Brain pericyte (primary cell): ENCODE data around the gene PTPN4.
"Not testable (repeated sequence)": the region's sequence is repeated elsewhere in the genome, so short reads cannot be mapped to it uniquely, and the experiment has no call there.

Experiments used
- DNase-seq: peaks from one replicate; pipeline ENCODE4 v3.0.0-alpha.2; 2012; ENCODE audit warnings: low read depth, low spot score

PTPN4 gene

DNA sequence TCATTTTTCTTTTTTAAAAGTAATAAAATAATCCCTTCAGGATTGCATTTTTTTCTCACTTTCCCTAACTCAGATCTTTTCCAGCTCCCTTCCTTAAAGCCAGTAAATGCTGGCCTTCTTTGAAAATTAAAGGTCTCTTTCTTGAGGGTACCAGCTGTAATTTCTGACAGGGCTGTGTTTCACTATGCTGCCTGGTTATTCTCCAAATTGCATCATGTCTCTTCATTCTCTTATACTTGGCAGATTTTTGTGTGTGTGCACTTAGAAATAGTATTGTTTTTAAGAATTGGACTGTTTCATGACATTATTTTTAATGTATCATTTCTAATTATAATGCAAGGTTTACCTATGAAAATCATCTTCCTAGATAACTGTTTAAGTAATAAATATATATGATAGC is 181.1 kb downstream of the PTPN4 start:
- no peak for DNase-seq

DNA sequence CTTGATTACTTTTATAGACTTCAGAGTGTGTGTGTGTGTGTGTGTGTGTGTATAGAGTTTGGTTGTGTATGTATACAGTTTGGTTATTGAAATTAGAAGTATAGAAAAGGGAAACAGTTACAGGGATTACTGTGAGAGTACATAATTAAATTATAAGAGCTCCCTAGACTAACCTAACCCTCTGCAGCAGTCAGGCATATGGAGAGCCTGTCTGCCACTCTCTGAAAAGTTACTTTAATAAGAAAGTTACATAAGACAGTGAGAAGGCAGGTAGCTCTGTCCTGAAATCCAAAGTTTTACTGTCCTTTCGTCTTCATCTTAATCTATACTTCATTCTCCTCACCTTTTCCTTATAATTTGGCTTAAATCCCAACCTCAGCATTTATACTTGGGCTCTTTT is 181.7 kb downstream of the PTPN4 start:
- no peak for DNase-seq

DNA sequence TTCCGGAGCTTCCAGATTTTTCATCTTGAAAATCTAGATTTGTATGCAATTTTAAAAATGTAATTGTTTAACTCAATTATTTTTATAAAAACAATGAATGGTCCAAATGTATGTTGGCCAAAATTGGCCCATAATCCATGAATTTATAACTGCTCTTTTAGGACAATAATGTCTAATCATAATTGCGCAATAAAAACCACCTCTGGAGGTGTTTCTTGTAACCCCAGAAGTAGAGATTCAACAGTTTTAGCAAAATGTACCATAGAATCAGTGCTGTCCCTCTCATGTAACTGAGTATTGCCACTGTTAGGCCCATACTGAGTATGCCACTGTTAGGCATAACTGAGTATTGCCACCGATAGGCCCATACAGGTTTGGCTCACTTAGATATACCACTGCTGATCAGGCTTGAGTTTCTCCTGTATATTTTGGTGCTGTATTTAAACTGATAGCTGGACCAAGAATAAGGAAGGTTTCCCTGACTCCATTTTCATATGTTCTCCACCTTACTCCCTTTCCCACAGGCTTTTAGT is 182.3 kb downstream of the PTPN4 start:
- DNase-seq = no peak

DNA sequence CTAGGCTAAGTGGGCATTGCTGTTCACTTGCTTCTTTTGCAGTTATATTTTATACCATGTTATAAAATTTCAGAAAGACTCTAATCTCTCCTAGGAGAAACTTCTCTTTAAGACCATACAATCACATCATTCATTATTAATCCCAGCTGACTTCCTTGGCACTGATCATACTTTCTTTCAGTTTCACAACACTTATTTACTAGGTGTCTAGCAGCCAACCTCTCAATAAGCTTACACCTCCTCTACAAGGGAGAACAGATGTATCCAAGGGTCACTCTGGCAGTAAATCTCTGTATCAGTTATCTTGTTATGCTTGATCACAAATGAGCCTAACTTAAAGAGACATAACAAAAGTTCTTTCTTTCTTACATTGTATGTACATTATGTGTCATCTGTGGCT is 183.3 kb downstream of the PTPN4 start:
- DNase-seq = no peak

DNA sequence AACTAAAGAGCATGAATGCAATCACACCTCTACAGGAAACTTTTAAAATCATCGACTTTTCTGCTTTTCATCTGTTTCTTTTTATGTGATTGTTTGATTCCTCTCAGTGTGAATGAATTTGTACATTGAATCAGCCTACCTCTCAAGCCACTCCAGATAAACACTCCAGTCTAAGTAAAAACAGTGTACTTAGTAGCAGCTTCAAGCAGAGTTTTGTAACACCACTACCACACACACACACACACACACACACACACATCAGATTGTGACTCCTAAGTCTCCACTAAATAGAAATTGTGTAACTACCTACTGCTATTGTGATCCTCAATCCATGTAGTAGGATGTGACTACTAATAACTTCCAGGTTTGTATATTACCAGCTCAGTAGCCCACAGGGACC is 187.8 kb downstream of the PTPN4 start:
- DNase-seq = no peak

DNA sequence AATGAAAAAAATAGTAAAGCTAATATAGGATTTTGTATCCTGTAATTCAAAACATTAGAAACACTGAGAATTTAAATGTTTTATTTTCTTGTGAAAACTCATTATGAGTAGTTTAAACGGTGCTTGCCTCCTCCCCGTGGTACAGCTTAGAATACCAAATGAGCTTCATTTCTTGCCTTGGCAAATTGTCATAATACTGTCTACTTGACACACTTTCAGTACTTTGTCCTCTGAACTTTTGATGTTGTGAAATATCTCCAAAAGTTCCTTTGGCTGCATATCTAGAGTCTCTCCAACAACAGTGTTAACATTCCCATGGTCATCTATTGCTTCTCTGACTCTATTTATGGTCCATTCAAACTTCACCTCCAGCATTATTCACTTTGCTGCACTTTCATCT is 191.2 kb downstream of the PTPN4 start:
- DNase-seq = no peak

DNA sequence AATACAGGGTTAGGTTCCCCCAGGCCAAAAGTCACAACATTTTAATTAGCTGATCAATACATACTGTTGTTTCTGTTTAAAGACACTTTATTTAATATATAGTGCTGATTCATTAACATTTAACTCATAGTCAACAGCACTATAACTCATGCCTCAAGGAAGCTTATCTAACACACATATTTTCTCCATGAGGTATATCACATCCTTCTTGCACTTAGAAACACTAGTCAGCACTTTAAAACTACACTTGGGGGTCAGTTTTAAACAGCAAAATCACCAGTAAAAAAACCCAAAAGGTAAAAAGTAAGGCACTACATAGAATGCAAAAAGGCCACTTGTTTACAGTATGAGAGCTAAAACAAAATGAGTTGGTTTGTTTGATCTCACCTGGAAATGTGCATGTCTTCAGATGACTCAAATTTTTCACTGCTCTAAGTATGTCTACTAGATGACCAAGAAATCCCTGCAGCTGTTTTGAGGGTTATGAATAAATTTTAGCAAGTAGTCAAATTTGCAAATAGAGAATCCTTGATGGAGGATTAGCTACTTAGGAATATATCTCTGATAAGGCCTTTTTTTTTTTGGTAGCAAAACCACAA is 199.0 kb downstream of the PTPN4 start:
- DNase-seq = no peak

DNA sequence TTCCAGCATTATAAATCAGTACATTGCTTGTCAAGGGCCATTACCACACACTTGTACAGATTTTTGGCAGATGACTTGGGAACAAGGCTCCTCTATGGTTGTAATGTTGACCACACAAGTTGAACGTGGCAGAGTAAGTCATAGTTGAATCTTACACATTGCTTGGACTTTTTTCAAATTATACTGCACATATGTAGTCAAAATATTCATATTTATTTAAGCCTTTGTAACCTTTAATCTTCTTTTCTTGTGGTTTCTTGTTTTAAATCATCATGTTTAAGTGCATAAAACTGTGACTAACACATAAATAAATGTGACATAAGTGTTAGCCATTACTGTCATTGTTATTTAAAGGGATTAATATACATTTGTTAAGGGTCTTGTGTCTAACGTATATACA is 201.1 kb downstream of the PTPN4 start:
- DNase-seq = no peak

DNA sequence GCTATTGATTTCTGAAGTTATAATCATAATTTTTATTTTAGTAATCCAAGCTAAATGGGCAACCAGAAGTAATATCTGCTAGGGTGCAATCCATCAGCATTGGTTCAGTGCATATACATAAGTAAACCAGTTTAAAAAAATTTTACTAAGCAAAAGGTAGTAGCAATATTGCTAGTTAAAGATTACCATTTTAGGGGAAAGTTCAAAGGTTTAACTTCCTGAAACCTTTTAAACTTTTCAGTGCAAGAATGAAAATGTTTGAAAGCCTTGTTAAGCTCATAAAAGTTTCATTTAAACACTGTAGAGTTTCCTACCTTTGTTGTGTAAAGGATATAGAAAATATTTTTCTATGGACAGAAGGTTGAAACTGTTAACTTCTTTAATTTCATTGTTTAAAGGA is 222.2 kb downstream of the PTPN4 start:
- DNase-seq = no peak

DNA sequence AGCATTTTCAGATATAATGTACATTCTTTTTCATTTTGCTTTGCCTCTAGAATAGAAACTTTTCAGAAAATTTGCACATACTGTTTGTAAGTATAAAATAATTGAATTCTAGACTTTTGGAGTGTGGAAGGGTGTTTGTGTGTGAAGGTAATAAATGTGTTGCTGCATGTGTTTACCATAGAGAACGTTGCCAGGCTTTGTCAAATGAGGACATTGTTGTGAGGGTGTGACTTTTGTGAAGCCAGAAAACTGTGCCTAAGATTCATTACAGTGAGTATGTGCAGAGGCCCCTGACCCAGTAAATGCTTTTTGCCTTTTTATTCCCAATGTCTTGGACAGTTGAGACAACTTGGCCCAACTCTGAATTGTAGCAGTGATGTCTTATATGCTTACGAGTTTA is 222.8 kb downstream of the PTPN4 start:
- no peak for DNase-seq

DNA sequence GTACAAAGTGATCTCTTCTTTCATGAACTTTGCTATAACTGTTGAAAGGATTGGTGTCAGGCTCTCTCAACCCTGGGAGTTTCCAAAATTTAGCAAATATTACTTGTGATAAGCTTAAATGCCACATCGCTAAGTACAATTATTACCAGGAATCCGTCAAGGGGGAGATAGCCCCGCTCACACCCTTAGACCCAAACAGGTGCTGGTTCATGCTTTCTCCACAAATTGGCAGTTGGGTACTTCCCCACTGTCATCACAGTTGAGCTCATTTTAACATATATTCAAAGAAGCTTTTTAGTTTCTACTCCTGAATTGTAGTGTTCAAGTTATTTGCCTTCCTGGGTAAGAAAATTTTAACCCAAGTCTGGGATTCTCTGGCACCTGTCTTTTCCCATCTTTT is 223.4 kb downstream of the PTPN4 start:
- no peak for DNase-seq

DNA sequence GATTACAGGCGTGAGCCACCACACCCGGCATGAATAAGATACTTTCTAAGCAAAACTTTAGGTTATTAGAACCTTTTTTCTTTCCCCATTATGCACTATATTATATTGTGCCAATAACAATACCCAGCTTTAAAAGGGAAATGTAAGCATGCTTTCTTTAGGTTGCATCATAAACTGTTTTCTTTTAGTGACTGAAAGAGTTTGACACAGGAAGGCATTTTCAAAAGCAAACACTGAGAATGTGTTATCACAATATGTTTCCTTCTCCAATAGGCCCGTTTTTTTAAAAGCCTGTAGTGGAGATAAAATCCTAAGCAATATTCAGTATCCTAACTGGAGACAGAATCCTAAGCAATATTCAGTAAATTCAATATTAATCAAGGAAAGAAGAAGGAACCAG is 236.4 kb downstream of the PTPN4 start:
- no peak for DNase-seq

DNA sequence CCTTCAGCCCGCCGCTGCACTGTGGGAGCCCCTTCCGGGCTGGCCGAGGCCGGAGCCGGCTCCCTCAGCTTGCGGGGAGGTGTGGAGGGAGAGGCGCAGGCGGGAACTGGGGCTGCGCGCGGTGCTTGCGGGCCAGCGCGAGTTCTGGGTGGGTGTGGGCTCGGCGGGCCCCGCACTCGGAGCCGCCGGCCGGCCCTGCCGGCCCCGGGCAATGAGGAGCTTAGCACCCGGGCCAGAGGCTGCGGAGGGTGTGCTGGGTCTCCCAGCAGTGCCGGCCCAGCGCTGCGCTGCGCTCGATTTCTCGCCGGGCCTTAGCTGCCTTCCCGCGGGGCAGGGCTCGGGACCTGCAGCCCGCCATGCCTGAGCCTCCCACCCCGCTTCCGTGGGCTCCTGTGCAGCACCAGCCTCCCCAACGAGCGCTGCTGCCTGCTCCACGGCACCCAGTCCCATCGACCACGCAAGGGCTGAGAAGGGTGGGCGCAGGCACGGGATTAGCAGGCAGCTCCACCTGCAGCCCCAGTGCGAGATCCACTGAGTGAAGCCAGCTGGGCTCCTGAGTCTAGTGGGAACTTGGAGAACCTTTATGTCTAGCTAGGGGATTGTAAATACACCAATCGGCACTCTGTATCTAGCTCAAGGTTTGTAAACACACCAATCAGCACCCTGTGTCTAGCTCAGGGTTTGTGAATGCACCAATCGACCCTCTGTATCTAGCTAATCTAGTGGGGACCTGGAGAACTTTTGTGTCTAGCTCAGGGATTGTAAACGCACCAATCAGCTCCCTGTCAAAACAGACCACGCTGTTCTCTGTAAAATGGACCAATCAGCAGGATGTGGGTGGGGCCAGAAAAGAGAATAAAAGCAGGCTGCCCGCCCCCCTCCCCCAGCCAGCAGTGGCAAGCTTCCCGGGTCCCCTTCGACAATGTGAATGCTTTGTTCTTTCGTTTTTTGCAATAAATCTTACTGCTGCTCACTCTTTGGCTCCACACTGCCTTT is 237.5 kb downstream of the PTPN4 start:
- DNase-seq = not testable (repeated sequence)

DNA sequence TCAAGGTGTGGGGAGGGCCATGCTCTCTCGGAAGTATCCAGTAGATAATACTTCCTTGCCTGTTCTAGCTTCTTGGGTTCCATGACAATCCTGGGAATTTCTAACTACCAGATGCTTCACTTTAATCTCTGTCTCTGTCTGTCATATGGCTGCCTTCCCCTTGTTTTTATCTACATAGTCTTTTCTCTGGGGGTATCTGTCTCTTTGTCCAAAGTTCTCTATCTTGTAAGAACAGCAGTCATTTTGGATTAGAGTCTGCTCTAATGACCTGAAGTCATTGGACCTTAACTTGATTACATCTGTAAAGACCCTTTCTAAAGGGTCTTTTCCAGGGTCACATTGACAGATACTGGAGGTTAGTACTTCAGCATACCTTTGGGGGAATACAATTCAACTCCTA is 241.7 kb downstream of the PTPN4 start:
- DNase-seq = no peak

DNA sequence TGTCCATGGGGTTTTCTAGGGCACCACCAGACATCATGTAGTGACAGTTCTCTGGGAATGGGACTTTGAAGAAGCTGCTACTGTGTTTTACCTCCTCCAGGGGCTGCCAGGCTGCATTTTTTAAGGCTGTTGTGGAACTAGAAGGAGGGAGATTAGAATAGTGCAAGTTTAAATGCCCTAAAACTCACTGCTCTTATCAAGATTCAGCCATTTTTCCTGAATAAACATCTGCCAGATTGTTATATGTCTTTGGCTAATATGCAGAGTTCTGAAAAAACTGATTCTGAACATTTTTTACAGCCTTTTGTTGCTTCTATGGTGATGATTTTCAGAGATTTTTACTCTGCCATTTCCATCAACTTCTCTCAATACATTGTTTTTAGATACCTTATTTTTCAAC is 244.5 kb downstream of the PTPN4 start:
- no peak for DNase-seq

DNA sequence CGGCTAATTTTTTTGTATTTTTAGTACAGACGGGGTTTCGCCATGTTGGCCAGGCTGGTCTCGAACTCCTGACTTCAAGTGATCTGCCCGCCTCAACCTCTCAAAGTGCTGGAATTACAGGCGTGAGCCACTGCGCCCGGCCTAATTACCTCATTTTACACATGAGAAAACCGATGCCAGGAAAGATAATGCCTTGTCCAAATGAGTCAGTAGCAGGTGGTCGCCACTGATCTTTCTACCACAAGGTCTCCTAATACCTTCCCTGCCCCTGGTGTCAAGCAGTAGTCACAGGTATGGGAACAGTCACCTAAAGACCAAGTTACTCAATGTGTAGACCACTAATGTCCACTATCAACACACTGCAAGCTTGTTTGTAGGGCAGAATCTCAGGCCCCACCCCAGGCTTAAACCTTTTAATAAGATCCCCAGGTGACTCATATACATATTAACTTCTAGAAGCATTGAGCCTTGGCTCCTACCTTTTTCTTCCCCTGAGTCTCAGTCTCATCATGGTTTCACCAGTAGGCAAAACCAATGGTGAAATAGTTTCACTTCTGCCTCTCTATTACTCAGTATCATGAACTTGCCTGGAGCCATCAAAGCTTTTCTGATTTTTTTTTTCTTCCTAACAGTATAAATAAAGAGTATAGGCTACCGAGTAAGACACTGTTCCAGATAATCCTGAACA is 246.3 kb downstream of the PTPN4 start:
- no peak for DNase-seq

DNA sequence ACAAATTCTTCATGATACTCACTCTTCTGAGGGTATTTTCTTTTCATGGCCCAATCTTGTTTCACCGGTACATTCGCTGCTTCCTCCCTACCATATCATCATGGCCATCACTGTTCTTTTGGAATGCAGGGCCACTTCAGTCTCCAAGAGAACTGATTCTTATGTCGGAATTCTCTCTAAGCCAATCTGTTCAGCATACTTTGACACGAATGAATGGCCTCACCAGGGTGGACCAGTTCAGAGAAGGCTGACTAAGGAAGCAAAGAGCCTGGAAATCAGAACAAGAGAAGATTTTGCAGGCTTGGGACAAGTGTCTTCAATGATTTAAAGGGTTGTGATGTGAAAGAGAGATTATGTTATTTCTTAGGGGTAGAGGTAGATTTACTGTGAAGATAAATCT is 248.1 kb downstream of the PTPN4 start:
- DNase-seq = no peak

DNA sequence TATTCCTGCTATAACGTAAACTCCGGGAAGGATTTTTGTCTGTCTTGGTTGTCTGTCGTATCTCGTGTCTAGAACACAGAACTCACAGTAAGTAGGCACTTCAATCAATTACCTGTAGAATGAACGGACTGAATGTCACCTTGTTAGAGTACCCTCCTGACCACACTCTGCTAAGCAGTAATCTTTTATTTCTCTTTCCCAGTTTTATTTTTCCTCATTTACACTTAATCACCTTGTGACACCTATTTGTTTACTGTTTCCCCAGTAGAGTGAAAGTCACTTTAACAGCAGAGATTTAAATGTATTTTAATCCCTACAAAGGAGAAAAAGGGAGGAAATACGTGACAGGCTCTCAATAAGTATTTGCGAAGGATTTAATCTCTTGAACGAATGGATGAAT is 252.6 kb downstream of the PTPN4 start:
- no peak for DNase-seq

DNA sequence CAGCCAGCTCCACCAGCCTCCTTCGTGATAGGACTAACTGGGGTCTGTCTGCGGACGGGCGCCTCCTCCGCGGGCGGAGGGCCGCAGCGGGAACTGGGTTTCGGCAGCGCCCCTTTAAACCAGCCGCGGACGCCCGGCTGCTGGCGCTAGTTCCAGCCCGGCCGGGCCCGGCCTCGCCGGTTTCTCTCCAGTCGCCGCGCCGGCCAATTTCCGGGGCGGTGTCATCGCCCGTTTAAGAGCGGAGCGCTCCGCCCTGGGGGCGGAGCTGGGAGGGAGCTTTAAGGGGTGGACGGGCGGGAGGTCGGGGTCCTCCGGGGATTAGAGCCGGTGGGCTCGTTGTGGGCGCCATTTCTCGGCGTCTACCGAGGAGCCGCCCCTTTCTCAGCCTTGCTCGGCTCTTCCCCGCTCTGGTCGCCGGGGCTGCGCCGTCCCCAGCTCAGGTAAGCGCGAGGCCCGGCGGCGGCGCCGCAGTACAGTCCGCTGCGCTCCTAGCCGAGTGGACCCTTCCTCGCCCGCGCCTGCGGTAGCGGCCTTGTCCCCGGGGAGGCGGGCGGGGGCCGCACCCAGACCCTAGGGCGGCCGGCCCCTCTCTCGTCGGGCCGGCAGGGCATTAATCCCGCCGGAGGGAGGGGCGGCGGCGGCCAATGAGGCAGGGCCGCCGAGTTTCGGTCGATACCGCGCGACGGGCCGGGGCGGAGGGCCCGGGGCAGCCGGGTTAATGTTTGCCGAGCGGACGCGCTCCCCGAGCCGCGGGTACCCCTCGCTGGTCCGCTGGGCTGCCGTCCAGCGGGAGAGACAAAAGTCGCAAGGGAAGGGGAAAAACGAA is 253.3 kb downstream of the PTPN4 start, which contains the start of gene EPB41L5:
TSS of gene EPB41L5 (plus strand) at position 307 of the 826 bp plus-strand sequence. CDS start 6,008 bp downstream, outside the sequence.
- peak; percentile 83 for DNase-seq

DNA sequence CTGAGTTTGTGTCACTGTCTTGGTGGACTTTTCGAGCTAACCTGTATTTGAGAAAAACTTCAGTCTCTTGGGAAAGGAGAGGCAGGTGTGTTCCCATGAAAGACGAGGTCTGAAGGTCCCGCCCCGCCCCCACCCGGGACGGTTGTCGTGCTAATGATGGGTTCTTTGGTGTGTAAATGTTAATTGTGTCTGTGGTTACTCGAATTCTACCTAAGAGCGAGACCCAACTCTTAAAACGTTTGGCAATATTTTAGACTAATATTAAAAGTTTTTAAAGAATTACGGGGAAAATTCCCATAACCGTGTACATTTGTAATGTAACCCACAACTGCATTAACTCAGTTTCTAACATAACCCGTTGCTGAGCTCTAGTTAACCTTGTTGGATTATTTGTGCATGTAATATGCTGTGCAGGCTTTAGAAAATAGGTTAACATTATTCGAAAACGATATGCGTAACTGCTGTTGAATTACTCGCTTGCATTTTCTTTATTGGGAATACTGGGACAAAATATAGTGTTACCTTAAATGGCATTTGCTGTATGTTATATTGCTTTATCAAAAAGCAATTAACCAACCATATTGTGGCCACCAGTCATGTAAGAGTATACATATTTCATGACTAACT is 254.0 kb downstream of the PTPN4 start:
- DNase-seq = no peak
